Measurements from ENCODE around the gene AHNAK2.
"Not testable (repeated sequence)": the region's sequence is repeated elsewhere in the genome, so short reads cannot be mapped to it uniquely, and the experiment has no call there.

GRCh38 chr14:104947881-104948735, 30.1 kb downstream of the AHNAK2 start:
- not testable (repeated sequence) for TF ChIP-seq CTCF, POLR2A (IDR thresholded peaks at IDR 0.05)

Data from testis (tissue), 2 donors.